ENCODE data around the gene MED29. TPM values are rescaled to one million over a fixed set of nuclear protein-coding genes. Genes with fewer than 3 reads are reported as not detected.

Gene MED29
- total and polyA plus RNA-seq, 2 of the 13 experiments (the other 11 are each of a cell fraction or from before 2014, with no cell fraction given) = 14.0 to 19.7 TPM

DNA sequence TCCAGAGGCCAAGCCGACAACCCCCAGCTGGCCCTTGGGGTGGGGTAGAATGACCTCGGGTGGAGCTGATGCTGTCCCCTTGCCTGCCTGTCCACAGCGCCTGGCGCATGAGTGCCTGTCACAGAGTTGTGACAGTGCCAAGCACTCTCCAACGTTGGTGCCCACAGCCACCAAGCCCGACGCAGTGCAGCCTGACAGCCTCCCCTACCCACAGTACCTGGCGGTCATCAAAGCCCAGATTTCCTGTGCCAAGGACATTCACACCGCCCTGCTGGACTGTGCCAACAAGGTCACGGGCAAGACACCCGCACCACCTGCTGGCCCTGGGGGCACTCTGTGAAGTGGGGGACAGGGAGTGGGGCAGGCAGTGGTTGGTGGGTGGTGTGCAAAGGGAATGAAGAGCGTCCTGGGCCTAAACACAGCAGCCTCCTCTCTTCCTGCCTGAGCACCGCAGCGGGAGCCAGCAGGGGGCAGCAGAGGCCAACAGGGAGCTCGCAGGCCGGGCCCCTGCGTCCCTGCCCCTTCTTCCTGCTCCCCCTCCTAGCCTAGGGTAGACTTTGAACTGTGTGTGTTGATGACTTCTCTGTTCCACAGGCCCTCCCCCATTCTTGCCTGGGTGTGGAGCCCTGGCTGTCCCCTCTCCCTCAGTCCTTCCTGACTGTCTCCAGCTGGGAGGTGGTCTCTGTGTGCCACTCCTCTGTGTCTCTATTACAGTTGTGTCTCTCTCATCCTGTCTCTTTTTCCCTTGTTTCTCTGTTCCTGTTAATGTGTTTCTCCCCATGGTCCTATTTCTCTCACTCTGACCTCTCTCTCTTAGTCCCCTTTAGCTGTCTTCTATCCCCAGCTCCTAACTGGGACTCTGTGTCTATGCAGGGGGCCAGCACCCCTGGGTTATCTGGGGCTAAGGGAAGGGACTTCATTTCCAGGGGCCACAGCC lies 6.5 kb downstream of the MED29 start (continued):
- TF ChIP-seq NFKB2 (CRISPR knock-in tag; IDR thresholded peaks at IDR 0.05; ENCODE audit: borderline replicate concordance) (no peak; the same call in 1 of the 2 replicates), ZNF274 (CRISPR knock-in tag; IDR thresholded peaks at IDR 0.05) (peak; percentile 91; the same call in 1 of the 2 replicates), MIXL1 (CRISPR knock-in tag; IDR thresholded peaks at IDR 0.05) (peak; percentile 49), MAZ (IDR thresholded peaks at IDR 0.05; ENCODE audit: borderline replicate concordance, low read depth, low read length) (peak; percentile 89; the same call in 1 of the 2 replicates), MAZ (CRISPR knock-in tag; IDR thresholded peaks at IDR 0.05; ENCODE audit: low read depth) (peak; percentile 95), ZNF142 (CRISPR knock-in tag; IDR thresholded peaks at IDR 0.05) (no peak), DRAP1 (CRISPR knock-in tag; IDR thresholded peaks at IDR 0.05) (peak; percentile 98), GFI1 (CRISPR knock-in tag; IDR thresholded peaks at IDR 0.05; ENCODE audit: borderline replicate concordance) (peak; percentile 81; the same call in 1 of the 2 replicates), ZNF572 (CRISPR knock-in tag; IDR thresholded peaks at IDR 0.05) (peak; percentile 54), ZFP41 (CRISPR knock-in tag; IDR thresholded peaks at IDR 0.05; ENCODE audit: borderline replicate concordance) (no peak), CHD4 (IDR thresholded peaks at IDR 0.05; ENCODE audit: borderline replicate concordance, low read length) (peak; percentile 47; the same call in 1 of the 2 replicates), THAP9 (CRISPR knock-in tag; IDR thresholded peaks at IDR 0.05; ENCODE audit: borderline replicate concordance) (peak; percentile 19; the same call in 1 of the 2 replicates), RFXANK (CRISPR knock-in tag; IDR thresholded peaks at IDR 0.05) (no peak), ZNF205 (CRISPR knock-in tag; IDR thresholded peaks at IDR 0.05) (peak; percentile 87; the same call in 1 of the 2 replicates), SALL2 (CRISPR knock-in tag; IDR thresholded peaks at IDR 0.05) (peak; percentile 49; the same call in 1 of the 2 replicates), ZNF207 (IDR thresholded peaks at IDR 0.05; ENCODE audit: borderline replicate concordance) (no peak)
- TF ChIP-seq, protein P1, sequence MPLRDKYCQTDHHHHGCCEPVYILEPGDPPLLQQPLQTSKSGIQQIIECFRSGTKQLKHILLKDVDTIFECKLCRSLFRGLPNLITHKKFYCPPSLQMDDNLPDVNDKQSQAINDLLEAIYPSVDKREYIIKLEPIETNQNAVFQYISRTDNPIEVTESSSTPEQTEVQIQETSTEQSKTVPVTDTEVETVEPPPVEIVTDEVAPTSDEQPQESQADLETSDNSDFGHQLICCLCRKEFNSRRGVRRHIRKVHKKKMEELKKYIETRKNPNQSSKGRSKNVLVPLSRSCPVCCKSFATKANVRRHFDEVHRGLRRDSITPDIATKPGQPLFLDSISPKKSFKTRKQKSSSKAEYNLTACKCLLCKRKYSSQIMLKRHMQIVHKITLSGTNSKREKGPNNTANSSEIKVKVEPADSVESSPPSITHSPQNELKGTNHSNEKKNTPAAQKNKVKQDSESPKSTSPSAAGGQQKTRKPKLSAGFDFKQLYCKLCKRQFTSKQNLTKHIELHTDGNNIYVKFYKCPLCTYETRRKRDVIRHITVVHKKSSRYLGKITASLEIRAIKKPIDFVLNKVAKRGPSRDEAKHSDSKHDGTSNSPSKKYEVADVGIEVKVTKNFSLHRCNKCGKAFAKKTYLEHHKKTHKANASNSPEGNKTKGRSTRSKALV (CRISPR knock-in tag; IDR thresholded peaks at IDR 0.05) = 0 out of 2 replicates have a peak, but pooled peaks have one; percentile 7

Data from HepG2 (cell line).